Omental fat pad (tissue), 4 donors: ENCODE results near the gene MEIOC. TPM values are rescaled to one million over a fixed set of nuclear protein-coding genes. Genes with fewer than 3 reads are reported as not detected.
A peak's percentile ranks its signal among the peaks of the same experiment; 100 is the strongest.

ENCODE experiments used
- ATAC-seq: fragments of 150-250 bp; one replicate; pipeline ENCODE4 v1.9.1; 2016; ENCODE audit warnings: mild to moderate bottlenecking, moderate library complexity; ENCODE audit not compliant: low FRiP score
- DNase-seq: peaks from one replicate; pipeline ENCODE4 v3.0.0-alpha.2; 2019; ENCODE audit warnings: low spot score
- total RNA-seq, 4 donors: library from RNA; depleted of rRNA; stranded (reverse); fragments of >200 nt; gene quantifications; one replicate each; pipeline ENCODE4 v1.1.0, GENCODE V29; 2016
- TF ChIP-seq, protein P1 (sequence below), 3 donors: fragments of 450-650 bp; IDR thresholded peaks; one replicate each; pipeline ENCODE4 v1.5.1; 2016 to 2017; ENCODE audit warnings: antibody characterized with exemption in 3 of 3, mild to moderate bottlenecking in 3 of 3, moderate library complexity in 2 of 3

The MEIOC gene
- total RNA-seq: not detected

GRCh38 chr17:44655983-44656710, at the start of gene MEIOC:
MEIOC (plus strand) TSS chr17:44656468; CDS start chr17:44656614, 146 bp downstream.
- TF ChIP-seq, protein P1, sequence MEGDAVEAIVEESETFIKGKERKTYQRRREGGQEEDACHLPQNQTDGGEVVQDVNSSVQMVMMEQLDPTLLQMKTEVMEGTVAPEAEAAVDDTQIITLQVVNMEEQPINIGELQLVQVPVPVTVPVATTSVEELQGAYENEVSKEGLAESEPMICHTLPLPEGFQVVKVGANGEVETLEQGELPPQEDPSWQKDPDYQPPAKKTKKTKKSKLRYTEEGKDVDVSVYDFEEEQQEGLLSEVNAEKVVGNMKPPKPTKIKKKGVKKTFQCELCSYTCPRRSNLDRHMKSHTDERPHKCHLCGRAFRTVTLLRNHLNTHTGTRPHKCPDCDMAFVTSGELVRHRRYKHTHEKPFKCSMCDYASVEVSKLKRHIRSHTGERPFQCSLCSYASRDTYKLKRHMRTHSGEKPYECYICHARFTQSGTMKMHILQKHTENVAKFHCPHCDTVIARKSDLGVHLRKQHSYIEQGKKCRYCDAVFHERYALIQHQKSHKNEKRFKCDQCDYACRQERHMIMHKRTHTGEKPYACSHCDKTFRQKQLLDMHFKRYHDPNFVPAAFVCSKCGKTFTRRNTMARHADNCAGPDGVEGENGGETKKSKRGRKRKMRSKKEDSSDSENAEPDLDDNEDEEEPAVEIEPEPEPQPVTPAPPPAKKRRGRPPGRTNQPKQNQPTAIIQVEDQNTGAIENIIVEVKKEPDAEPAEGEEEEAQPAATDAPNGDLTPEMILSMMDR (IDR thresholded peaks at IDR 0.05): no peak
- ATAC-seq (peak; percentile 23), DNase-seq (no peak)

DNA sequence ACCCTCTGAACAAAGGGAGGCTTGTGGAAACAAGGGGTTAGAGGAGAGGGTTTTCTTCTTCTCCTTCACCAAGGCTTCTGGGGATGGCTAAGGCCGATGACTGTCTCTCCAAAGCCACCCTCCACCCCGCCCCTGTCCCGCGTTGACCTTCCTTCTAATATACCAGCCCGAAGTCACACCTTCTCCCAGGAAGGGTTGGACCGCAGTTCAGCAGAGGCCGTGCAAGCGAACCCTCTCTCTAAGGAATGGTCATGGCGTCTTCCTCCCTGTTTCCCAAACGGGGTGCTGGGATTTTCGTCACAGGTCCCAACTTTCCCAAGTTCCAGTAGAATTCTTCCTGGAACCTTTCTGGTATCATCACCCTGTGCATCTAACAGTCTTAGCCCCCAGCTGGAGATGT, 49.6 kb upstream of the MEIOC start:
- TF ChIP-seq, protein P1 (IDR thresholded peaks at IDR 0.05): no peak
- no peak for DNase-seq
- ATAC-seq: no peak

DNA sequence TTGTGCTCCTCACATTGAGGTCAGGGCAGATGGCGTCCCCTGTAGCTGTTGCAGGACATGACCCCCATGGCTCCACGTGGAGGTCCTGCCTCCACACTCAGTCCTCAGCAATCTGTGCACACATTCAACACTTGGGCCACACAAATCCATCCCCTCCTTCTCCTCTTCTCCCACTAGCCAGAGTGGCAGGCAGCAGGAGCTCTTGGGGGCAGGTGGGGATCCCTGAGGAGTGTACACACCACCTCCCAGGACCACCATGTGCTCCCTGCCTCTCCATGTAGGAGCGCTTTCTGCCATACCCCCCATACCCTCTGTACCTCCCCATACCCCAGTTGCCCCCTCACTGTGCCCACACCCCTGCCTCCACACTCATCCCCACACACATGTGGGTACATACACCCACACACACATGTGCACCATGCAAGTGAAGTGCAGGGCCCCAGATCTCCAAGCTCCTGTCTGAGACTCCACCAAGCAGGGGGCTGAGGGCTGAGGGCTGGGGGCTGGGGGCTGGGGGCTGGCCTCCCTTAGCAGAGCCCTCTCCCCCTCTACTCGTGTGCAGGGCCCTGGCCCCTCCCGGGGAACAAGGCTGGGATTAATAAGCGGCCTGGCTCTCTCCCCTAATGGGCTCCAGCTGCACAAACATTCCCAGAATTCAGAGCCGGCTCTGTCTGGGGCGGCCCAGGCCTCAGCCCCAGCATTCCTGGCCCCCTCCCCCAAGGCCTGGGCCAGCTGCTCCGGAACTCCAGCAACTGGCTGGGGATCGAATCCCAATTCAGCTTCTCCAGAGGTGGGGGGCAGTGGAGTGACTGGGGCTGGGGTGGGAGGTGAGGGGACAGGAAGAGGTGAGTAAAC, 48.2 kb upstream of the MEIOC start:
- DNase-seq (no peak), ATAC-seq (no peak)
- TF ChIP-seq, protein P1 (IDR thresholded peaks at IDR 0.05): no peak

DNA sequence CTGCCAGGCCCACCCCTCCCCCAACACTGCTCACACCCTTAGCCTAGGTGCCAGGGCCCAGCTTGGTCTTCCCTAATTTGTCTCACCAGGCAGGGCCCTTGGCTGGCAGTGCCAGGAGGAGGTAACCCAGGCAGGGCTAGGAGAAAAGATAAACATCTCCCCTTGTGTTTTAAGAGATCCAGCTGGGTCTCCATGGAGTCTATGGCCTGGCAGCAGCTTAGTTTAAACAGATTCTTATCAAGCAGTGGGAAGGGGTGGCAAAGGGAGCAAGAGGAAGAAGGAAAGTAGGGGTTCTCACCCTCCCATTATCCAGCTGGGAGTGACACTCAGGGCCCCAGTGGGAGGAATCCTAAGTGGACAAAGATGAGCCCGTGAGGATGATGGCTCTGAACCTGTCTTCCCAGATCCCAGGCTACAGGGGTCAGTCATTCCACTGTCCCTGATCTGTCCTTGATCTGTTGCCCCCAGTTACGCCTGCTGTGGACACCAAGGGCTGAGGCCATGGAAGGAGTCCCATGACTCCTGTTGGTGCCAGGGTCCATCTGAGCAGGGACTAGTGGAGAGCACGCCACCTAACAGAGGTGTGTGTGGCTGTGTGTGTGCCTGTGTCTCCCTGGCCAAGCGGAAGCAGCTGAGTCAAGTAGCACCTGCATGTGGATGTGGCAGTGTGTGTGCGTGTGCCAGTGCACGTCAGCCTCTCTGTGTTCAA, 47.4 kb upstream of the MEIOC start:
- ATAC-seq: no peak
- no peak for DNase-seq
- TF ChIP-seq, protein P1 (IDR thresholded peaks at IDR 0.05): no peak

GRCh38 chr17:44610331-44610730, 45.9 kb upstream of the MEIOC start:
- ATAC-seq (no peak), DNase-seq (no peak)
- TF ChIP-seq, protein P1 (IDR thresholded peaks at IDR 0.05): no peak

DNA sequence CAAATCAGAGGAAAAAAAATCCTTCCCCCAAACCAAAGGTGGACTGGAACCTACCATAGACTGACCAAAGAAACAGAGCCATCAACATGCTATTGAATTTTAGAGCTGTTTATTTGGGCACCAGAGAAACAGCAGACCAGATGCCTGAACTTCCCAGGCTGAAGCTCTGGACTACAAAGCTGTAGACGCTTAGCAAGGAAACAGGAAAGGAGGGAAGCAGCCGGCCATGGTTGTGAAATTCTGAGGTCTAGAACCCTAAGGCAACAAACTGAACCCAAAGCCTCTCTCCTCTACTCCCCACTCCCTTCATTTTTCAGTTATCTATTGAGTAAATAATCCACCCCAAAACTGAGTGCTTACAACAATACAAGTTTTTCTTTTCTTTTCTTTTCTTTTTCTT, 45.4 kb upstream of the MEIOC start:
- DNase-seq: no peak
- TF ChIP-seq, protein P1 (IDR thresholded peaks at IDR 0.05): no peak

More for the DNA sequence above, 45.4 kb upstream of the MEIOC start:
- no peak for ATAC-seq
